Measurements from ENCODE around the gene DIO3.

DIO3 gene

DNA sequence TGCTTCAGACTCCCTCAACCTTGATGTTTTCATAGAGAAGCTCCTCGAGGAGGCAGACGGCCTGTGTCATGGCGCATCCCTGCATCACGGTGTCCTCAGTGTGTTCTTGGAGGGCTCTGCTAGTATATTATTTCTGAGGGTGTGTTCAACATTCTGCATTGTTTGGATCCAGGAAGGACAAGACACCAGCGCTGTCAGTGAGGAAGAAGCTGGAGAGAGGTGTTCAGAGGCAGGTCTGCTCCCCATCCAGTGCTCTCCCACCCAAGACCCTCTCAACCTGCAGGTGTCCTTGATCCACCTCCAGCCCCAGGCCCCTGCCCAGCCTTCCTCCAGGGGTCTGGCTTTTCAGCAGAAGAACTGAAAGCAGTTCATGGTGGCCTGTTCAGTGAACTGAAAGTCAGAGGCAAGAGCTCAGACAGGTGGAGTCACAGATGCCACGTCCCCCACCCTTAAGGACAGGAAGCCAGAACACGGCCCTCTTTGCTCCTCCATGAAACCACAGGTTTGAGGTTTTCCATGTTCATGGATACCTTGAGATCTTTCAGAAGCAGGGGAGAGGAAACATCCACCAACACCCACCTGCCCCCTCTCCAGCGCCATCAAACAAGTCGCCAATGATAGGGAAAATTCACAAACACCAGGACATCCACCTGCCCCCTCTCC lies 37.4 kb downstream of the DIO3 start:
- no peak for DNase-seq (ENCODE audit: low read depth in 2 of 2)

GRCh38 chr14:101599234-101599885 lies 38.1 kb downstream of the DIO3 start:
- no peak for DNase-seq (ENCODE audit: low read depth in 2 of 2)

DNA sequence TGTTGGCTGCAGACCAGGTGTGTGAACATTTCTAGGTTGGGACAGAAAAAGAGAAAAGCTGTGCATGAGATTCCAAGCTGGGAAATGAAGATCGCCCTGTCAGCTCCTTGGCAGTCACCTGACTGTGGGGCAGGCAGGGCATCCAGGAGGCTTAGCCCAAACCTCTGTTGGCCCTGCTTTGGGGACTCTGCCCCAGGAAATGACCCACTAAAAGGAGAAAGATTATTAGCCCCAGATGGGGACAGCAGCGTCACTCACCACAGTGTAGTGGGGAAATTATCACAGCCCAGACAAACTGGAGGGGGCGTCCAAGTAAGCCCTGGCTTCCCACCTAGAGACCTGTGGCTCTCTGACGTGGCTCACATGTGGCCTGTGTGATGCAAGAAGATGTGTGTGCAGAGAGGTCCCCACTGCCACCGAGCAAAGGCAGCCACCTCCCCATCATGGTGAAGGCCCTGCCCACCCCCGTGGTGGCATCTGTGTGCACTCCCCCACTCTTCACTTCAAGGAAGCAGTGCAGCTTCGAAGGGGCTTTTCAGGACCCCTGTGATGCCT lies 39.1 kb downstream of the DIO3 start:
- DNase-seq (ENCODE audit: low read depth in 2 of 2): no peak

- DNase-seq (ENCODE audit: low read depth in 2 of 2): no peak
Measured at GRCh38 chr14:101600891-101601605, 39.8 kb downstream of the DIO3 start.

DNA sequence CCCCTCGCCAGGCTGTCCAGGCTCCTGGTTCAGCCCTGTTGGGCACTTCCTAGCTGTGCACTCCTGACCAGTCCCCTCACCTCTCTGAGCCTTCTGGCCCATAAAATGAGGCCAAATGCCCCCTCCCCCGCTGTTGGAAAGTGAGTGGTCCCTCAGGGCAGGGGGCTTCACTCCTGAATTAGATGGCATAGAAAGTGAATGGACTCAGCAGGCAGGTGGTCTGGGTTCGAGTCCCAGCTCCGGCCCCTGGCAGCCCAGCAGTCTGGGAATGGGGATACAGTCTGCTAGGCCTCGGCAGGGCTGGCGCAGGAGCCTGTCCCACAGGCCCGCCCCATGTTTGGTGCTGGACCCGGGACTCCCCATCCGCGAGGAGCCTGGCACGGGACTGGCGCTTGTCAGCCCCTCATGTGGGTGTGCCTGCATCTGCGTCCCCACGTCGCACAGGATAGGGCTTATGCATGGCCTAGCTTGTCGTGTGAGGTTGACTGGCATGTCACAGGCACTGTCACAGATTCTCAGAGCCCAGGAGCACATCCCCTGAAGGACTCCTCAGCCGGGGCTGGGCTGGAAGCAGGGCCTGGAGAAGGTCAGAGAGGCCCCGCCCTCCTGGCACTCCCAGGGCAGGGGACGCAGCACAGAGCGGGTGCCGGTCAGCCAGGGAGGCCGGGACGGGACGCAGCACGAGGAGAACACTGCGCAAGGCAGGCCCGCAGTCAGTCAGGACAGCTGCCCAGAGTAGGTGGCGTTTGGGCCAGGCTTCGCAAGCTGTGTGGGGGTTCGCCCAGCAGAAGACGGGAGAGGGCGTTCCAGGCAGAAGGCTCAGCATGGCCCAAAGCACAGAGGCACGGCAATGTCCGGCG lies 40.5 kb downstream of the DIO3 start:
- DNase-seq (ENCODE audit: low read depth in 2 of 2): no peak

DNA sequence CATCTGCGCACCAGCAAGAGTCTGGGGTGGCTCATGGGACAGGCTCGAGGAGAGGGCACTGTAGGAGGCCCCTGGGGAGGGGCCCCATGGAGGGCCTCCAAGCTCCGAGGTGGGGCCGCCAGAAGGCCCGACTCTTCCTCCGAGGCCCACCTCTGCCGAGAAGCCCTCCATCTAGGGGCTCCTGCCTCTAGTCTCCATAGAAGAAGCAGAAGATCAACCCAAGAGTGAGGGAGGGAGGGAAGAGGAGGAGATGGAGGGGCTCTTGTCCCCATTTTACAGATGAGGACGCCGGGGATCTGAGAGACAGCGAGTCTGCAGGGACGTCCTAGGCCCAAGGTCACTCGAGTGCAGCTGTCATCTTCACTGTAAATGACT lies 41.2 kb downstream of the DIO3 start:
- DNase-seq (ENCODE audit: low read depth in 2 of 2): no peak

DNA sequence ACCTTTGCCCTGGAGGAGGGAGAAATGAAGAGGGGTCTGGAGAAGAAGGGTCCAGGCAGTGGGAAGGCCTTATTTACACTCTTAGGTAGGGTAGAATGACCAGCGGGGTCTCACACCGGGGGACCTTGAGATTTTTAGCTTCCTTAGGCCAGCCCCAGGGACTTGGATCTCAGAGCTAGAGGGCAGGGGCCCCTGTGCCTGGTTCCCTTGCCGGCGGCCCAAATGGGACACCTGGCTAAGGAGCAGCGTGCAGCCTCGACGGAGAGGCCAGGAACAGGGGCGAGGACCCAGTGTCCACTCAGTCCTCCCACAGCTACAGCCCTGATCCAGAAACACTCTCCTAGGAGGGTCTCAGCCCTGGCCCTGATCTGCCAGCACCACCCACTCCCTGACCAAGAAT lies 41.8 kb downstream of the DIO3 start:
- no peak for DNase-seq (ENCODE audit: low read depth in 2 of 2)

DNA sequence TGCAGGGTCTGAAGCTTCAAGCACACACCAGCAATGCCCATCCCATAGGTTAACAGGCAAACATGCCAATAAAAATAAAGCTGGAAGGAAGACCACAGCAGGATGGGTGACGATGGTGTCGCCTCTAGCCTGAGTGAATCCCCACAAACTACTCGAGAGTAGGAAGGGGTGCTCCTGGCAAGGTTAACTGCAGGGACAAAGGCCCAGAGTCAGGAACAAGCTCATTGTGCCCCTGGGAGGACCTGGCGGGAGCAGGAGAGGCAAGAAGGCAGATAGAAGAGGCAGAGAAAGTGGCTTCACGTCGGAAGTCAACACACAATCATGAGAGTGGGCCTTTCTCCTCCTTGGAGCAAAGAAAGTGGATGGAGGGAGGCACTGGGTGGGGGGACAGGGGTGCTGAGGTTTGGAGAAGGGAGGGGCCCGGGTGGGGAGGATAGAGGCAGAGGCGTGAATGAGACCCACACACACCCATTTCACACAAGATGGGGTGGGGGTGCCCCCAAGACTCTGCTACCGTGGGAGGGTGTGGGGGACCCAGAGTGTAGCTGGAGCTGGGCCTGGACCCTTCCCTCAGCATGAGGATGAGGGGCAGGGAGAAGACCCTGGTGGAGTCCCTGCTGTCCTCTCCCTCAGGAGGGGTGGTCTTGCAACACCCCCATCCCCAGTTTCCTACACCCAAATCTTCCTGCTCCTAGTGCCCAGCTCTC lies 43.1 kb downstream of the DIO3 start:
- DNase-seq (ENCODE audit: low read depth in 2 of 2): no peak

- no peak for DNase-seq (ENCODE audit: low read depth in 2 of 2)
Measured at GRCh38 chr14:101604935-101605780, 43.9 kb downstream of the DIO3 start.

- no peak for DNase-seq (ENCODE audit: low read depth in 2 of 2)
Measured at GRCh38 chr14:101605836-101606235, 44.5 kb downstream of the DIO3 start.
